Colon (tissue), 2 donors: ENCODE results near the gene RASGRP1.

Source experiments
- FAIRE-seq: peaks from 2 replicates; lab custom pipeline; 2012; peaks lifted over from hg19 to GRCh38; lab: Jason Lieb, UNC
- donor health status: control.
- donor health status: control.

The RASGRP1 gene

DNA sequence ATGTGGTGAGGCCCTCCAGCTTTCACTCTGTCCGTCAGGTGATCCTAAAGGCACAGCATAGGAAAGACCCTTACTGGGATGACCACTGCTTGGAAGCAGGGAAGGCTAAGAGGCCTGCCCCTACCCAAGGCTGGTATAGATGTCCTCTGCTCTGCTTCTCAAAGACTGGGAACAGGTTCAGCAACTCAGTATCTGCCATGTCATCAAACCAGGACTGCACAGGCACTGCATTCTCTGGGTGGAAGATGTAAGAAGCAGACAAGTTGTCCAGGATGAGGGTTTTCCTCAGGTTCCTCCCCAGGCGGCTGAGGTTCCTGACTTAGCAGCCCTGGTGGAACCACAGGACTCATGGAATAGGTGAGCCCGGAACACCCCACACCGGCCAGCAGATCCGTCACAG lies 106.0 kb downstream of the RASGRP1 start:
- FAIRE-seq: no peak

DNA sequence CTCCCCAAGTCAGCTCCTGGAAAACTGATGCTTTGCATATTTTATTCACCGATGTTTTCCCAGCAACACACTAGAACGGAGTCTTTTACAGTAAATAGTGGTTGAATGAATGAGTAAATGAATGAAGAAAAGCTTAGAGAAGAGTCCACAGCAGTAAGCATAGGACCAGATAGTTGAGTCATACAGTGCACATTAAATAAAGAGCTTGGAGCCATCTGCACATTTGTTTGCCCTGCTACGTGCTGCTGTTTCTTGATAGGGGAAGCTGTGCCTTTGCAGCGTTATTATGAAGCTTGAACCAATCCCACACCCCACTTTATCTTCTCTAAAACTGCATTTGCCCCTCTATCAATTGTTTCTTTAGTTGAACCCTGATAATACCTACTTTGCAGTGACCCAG lies 109.5 kb downstream of the RASGRP1 start:
- no peak for FAIRE-seq

DNA sequence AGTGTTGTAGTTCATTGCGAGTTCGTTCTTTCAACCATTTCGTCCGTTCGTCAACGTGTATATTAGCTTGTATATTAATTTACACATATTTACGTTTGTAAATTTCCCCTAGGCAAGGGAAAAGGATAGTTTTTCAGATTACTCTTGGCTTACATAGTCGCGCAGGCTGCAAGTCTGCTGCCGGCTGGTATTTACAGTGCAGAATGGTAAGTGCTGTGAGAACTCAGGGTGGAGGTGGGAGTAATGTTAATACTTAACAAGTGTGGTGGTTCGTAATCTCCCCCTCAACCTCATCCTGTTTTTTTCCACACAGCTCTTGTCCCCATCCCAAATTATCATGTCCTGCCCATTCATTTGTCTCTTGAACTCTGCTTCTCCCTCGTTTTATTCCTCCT lies 109.9 kb downstream of the RASGRP1 start:
- no peak for FAIRE-seq

DNA sequence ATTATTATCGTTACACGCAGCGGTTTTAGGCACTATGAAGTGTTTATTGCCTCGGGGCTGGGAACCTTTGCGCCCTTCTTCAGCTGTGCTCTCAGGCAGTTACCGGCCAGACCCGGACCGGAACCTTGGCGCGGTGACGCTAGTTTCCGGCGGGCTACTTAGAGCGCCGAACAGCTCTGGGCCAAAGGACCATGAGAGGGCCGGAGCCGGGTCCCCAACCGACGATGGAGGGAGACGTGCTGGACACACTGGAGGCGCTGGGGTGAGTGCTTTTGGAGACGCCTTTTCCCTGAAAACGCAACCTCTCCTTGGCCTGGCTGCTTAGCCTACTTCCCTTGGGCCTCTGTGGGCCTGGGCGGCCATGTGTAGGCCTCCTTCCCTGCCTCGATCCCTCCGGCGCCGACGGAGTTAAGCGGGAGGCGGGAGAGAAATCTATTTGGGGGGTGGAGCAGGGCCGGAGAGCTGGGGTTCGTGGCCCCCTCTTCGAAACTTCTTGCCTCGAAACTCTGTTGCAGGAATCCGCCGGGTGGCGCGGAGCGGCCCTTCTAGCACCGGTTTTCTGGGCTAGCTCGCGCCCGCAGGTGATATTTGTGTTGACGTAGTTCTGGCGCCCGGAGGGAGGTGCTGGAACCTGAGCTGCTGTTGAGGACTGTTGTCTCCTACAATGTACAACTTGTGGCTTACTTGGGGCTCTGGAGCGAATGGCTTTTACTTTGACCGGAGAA lies 110.5 kb downstream of the RASGRP1 start, which contains the start of gene FAM98B:
Gene FAM98B, plus strand, starts transcription at position 157 of the 725 bp plus-strand sequence. Its CDS starts 35 bp downstream, at position 192.
- FAIRE-seq: no peak

DNA sequence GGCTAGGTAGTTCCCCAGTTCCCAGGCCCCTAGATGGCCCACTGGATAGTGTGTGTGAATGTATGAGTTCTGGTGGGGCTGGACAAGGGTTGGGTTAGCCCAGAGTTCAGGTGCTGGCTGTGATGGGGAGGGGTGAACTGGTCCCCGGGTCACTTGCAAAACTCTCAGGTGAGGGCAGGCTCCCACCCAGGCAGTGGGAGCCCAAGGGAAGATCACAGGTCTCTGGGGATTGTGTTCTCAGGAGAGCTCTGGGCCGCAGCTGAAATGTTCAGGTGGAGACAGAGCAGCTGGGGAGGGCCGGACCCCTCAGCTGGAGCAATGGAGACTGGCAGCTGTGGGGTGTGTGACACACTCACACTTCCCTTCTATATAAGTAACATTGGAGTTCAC lies 123.5 kb downstream of the RASGRP1 start:
- no peak for FAIRE-seq

DNA sequence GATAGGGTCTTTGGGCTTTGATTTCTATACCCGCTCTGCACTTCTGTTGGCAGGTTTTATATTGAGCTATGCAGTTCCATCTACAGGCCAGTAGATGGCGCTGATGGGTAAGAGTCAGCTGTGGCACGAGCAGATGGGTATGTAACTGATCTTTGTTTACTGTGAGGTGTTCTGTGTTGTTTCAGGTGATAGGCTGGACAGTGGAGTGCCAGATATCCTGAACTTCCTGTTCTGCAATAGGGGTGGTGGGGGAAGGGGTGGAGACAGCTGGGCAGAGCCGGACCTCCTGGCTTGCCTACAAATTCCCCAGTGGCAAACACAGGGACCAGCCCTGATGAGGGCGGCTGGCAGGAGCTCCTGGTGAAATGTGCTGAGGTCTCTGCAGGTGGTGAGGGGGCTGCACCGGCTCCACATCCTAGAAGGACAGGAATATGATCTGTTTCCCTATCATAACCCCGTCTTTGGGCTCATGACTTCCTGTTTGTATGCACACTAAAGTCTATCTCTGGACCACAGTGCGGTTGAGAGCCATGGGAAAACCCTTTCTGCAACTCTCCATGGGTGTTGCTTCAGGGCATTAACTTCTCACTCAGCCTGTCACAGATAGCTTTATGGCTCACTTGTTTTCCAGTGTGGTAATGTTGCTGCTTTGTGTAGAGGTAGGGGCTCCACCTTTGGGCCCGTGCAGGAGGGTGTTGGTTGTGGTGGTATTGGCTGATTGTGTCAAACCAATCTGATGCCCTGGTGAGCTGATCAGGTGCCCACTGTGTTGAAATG lies 124.1 kb downstream of the RASGRP1 start:
- no peak for FAIRE-seq
